PC-9 (cell line): Measurements from ENCODE around the gene GTF3C4. TPM values are rescaled to one million over a fixed set of nuclear protein-coding genes. Genes with fewer than 3 reads are reported as not detected.

Experiments used
- BruUV-seq: library from RNA; stranded (reverse); fragments of 400-500 nt; replicated peaks from 2 replicates; lab custom pipeline; 2021; lab: Mats Ljungman, UMichigan
- CTCF ChIA-PET: fragments of 300-600 bp; sonication (Branson Sonifier 250); formaldehyde crosslinking; loops from one replicate; lab custom pipeline; 2022; ENCODE audit warnings: antibody characterized with exemption; lab: Charles Lee
- POLR2A ChIA-PET: fragments of 300-600 bp; sonication (Branson Sonifier 250); formaldehyde crosslinking; loops from one replicate; lab custom pipeline; 2022; ENCODE audit warnings: antibody characterized with exemption; ENCODE audit not compliant: unreplicated experiment; lab: Charles Lee
- DNase-seq, 2 experiments: peaks; one replicate each; pipeline versions ENCODE4 v3.0.0 to v3.0.0-alpha.2; 2015 to 2022; ENCODE audit warnings: mixed read lengths in 1 of 2
- H2AFZ ChIP-seq: fragments of 200-600 bp; sonication (generic); 2 replicates; pipeline ENCODE4 v1.8.1; 2017; ENCODE audit warnings: antibody characterized with exemption
- H3F3A ChIP-seq: fragments of 200-600 bp; sonication (generic); 2 replicates; pipeline ENCODE4 v1.8.1; 2017; ENCODE audit warnings: antibody characterized with exemption, mild to moderate bottlenecking, low read depth; ENCODE audit not compliant: insufficient read depth
- H3K27ac ChIP-seq: fragments of 200-600 bp; sonication (generic); 2 replicates; pipeline ENCODE4 v1.6.1; 2016; ENCODE audit warnings: mixed run types
- H3K27me3 ChIP-seq: fragments of 200-600 bp; sonication (generic); 2 replicates; pipeline ENCODE4 v1.6.1; 2016; ENCODE audit warnings: low read depth, mixed run types; ENCODE audit not compliant: insufficient read depth
- H3K36me3 ChIP-seq: fragments of 200-600 bp; sonication (generic); 2 replicates; pipeline ENCODE4 v1.6.1; 2016; ENCODE audit warnings: low read depth, mixed run types
- H3K4me1 ChIP-seq: fragments of 200-600 bp; sonication (generic); replicated peaks from 2 replicates; pipeline ENCODE4 v1.6.1; 2016; ENCODE audit warnings: mixed run types; ENCODE audit not compliant: insufficient read depth
- H3K4me2 ChIP-seq: fragments of 200-600 bp; sonication (generic); 2 replicates; pipeline ENCODE4 v1.6.1; 2017; ENCODE audit warnings: mixed run types
- H3K4me3 ChIP-seq: fragments of 200-600 bp; sonication (generic); 2 replicates; pipeline ENCODE4 v1.6.1; 2016; ENCODE audit warnings: mixed run types
- H3K79me2 ChIP-seq: fragments of 200-600 bp; sonication (generic); 2 replicates; pipeline ENCODE4 v1.6.1; 2017; ENCODE audit warnings: low read depth, mixed run types
- H3K9me2 ChIP-seq: fragments of 200-600 bp; sonication (generic); 2 replicates; pipeline ENCODE4 v1.8.1; 2017; ENCODE audit warnings: mild to moderate bottlenecking; ENCODE audit not compliant: insufficient read depth
- H3K9me3 ChIP-seq: fragments of 200-600 bp; sonication (generic); 2 replicates; pipeline ENCODE4 v1.8.1; 2016; ENCODE audit warnings: low read depth; ENCODE audit not compliant: insufficient read depth
- H4K20me1 ChIP-seq: fragments of 200-600 bp; sonication (generic); 2 replicates; pipeline ENCODE4 v1.8.1; 2017; ENCODE audit not compliant: insufficient read depth
- EZH2 ChIP-seq: fragments of 200-600 bp; sonication (generic); IDR thresholded peaks from 2 replicates; pipeline ENCODE4 v1.8.0; 2017; ENCODE audit warnings: antibody characterized with exemption, low read depth
- intact Hi-C: fragments of 100-400 bp; cut with micrococcal nuclease; formaldehyde crosslinking; loops from one replicate; pipeline ENCODE4 v1.10.0; 2022; ENCODE audit not compliant: unreplicated experiment
- total RNA-seq: library from RNA; stranded (reverse); gene quantifications from 2 replicates; pipeline ENCODE4 v1.2.3, GENCODE V29; 2021
- TF ChIP-seq, protein P1 (sequence below): fragments of 200-600 bp; sonication (generic); conservative IDR thresholded peaks from 2 replicates; pipeline ENCODE4 v1.6.1; 2017; ENCODE audit warnings: mixed run types, antibody characterized with exemption, mild to moderate bottlenecking, moderate library complexity

Gene GTF3C4
- total RNA-seq, 1 experiment from 2014 or later, result 24.7 TPM

DNA sequence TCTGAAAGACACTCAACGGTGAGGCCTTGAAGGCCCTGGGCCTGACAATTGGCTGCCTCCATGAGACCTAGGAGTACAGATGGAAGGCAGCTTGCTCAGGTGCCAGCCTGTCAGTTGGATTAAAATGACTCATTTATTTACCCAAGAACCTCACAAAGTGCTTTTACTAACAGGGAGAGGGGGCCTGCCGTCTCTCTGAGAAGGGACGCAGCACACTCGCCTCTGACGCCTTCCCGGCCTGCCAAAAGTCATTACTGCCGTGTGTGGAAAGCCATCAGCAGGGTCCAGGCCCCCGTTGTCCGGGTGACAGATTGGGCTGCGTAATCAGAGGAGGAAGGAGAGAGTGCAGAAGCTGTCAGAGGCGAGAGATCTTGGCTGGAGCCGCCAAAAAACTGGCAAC is 32.9 kb upstream of the GTF3C4 start:
- Histone ChIP-seq H3K4me1 (no peaks in the 10 kb centered on the region), H2AFZ (no peak overlapping the region), H3K9me2 (no peaks in the 10 kb centered on the region), H3K9me3 (no peaks in the 10 kb centered on the region), H3K4me3 (no peak overlapping the region), H4K20me1 (no peaks in the 10 kb centered on the region), H3K27me3 (no peaks in the 10 kb centered on the region), H3F3A (no peaks in the 10 kb centered on the region), H3K27ac (no peak overlapping the region), H3K4me2 (no peak overlapping the region), H3K79me2 (no peaks in the 10 kb centered on the region), H3K36me3 (no peaks in the 10 kb centered on the region; the same call in 1 of the 2 replicates)
- intact Hi-C loops, result no loop called here
- DNase-seq, result no peak
- ChIA-PET CTCF (no interaction called here), POLR2A (no interaction called here)
- no TSS peak for BruUV-seq
- TF ChIP-seq, protein P1, sequence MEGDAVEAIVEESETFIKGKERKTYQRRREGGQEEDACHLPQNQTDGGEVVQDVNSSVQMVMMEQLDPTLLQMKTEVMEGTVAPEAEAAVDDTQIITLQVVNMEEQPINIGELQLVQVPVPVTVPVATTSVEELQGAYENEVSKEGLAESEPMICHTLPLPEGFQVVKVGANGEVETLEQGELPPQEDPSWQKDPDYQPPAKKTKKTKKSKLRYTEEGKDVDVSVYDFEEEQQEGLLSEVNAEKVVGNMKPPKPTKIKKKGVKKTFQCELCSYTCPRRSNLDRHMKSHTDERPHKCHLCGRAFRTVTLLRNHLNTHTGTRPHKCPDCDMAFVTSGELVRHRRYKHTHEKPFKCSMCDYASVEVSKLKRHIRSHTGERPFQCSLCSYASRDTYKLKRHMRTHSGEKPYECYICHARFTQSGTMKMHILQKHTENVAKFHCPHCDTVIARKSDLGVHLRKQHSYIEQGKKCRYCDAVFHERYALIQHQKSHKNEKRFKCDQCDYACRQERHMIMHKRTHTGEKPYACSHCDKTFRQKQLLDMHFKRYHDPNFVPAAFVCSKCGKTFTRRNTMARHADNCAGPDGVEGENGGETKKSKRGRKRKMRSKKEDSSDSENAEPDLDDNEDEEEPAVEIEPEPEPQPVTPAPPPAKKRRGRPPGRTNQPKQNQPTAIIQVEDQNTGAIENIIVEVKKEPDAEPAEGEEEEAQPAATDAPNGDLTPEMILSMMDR, result no peak
- TF ChIP-seq EZH2, result no peak

DNA sequence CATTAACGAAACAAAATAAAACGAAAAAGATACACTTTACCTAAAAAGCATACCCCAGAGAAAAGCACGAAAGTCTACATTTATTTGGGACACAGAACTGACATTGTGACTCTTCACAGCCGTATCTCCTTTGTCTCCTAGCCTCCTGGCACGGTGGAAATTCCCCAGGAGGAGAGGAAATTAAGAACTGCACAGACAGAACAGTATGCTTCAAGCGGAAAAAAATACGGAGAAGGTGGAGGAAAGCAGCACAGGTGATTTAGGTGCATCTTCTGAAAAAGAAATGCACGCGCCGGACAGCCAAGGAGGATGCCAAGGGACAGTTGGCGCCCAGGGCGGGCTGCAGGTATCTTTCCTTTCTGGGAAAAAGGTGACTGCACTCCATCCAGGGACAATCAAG is 32.5 kb upstream of the GTF3C4 start:
- TF ChIP-seq, protein P1, result no peak
- no peak for TF ChIP-seq EZH2
- H4K20me1 ChIP-seq, result no peaks in the 10 kb centered on the region
- H3K27me3 ChIP-seq, result no peaks in the 10 kb centered on the region
- no TSS peak for BruUV-seq
- ChIA-PET CTCF (no interaction called here), POLR2A (no interaction called here)
- no peaks in the 10 kb centered on the region for H3K79me2 ChIP-seq
- no peak overlapping the region for H2AFZ ChIP-seq
- no peak overlapping the region for H3K27ac ChIP-seq
- H3K9me2 ChIP-seq, result no peaks in the 10 kb centered on the region
- no peaks in the 10 kb centered on the region; the same call in 1 of the 2 replicates for H3K36me3 ChIP-seq
- H3K9me3 ChIP-seq, result no peaks in the 10 kb centered on the region
- intact Hi-C loops, result no loop called here
- H3K4me2 ChIP-seq, result no peak overlapping the region
- no peaks in the 10 kb centered on the region for H3F3A ChIP-seq
- no peak for DNase-seq
- H3K4me1 ChIP-seq, result no peaks in the 10 kb centered on the region
- no peak overlapping the region for H3K4me3 ChIP-seq

- H3K9me3 ChIP-seq, result no peaks in the 10 kb centered on the region
- no TSS peak for BruUV-seq
- intact Hi-C loops, result no loop called here
Observed at GRCh38 chr9:132638240-132638639, 32.0 kb upstream of the GTF3C4 start.

More at GRCh38 chr9:132638240-132638639, 32.0 kb upstream of the GTF3C4 start:
- no peak for DNase-seq
- no peaks in the 10 kb centered on the region for H3K79me2 ChIP-seq
- H2AFZ ChIP-seq, result no peak overlapping the region
- TF ChIP-seq, protein P1, result no peak
- no peak for TF ChIP-seq EZH2
- H3K27ac ChIP-seq, result no peak overlapping the region
- no peaks in the 10 kb centered on the region; the same call in 1 of the 2 replicates for H3K36me3 ChIP-seq
- no peaks in the 10 kb centered on the region for H3K4me1 ChIP-seq
- POLR2A ChIA-PET, result no interaction called here
- H4K20me1 ChIP-seq, result no peaks in the 10 kb centered on the region
- H3K4me2 ChIP-seq, result no peak overlapping the region
- H3K9me2 ChIP-seq, result no peaks in the 10 kb centered on the region
- CTCF ChIA-PET, result no interaction called here
- H3K27me3 ChIP-seq, result no peaks in the 10 kb centered on the region
- no peak overlapping the region for H3K4me3 ChIP-seq
- H3F3A ChIP-seq, result no peaks in the 10 kb centered on the region
